Measurements from ENCODE around the gene NIM1K. TPM values are rescaled to one million over a fixed set of nuclear protein-coding genes. Genes with fewer than 3 reads are reported as not detected.
"Not testable (repeated sequence)": the region's sequence is repeated elsewhere in the genome, so short reads cannot be mapped to it uniquely, and the experiment has no call there.

The NIM1K gene
- polyA plus RNA-seq, 1 experiment, result 1.3 TPM

DNA sequence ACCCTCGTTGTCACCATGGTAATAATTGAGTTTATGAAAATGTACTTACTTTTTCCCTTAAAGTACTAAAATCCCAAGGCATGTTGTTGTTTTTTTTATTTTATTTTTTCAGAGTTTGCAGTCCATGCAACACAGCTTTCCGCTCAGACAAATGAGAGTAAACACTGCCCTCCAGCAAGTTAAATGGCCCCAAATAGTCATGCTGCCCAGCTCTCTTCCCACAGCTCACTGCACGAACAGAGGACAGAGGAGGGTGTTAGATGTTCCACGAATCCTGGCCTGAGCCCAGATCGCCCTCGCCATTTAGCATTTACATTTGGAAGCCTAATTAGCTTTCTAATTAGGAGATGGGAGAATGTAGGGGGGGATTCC lies 1.9 kb downstream of the NIM1K start:
- POLR2A ChIA-PET, result no interaction called here
- H3K36me3 ChIP-seq (ENCODE audit: control insufficient read depth, insufficient read depth, low read length), result no peaks in the 10 kb centered on the region
- H3K4me3 ChIP-seq (ENCODE audit: low read depth, low read length), result peak overlapping the region; percentile 43
- CTCF ChIA-PET, result interaction anchor here (1.1 to 2.1 kb wide), 2 partner anchors 8 to 196 kb away, joined by 3 to 6 read pairs; no protein-coding TSS in a partner anchor
- DNase-seq (ENCODE audit: low read depth), result no peak
- no peak for TF ChIP-seq CTCF (IDR thresholded peaks at IDR 0.05; ENCODE audit: insufficient read depth, low read depth, low read length)
- no peaks in the 10 kb centered on the region for H3K27me3 ChIP-seq (ENCODE audit: control insufficient read depth, insufficient read depth, low read length)

- POLR2A ChIA-PET, result no interaction called here
- Histone ChIP-seq H3K36me3 (ENCODE audit: control insufficient read depth, insufficient read depth, low read length) (no peaks in the 10 kb centered on the region), H3K27me3 (ENCODE audit: control insufficient read depth, insufficient read depth, low read length) (no peaks in the 10 kb centered on the region), H3K4me3 (ENCODE audit: low read depth, low read length) (no peak overlapping the region)
- TF ChIP-seq CTCF (IDR thresholded peaks at IDR 0.05; ENCODE audit: insufficient read depth, low read depth, low read length), result no peak
- no peak for DNase-seq (ENCODE audit: low read depth)
- CTCF ChIA-PET, result no interaction called here
Observed at GRCh38 chr5:43195670-43196265, 3.7 kb downstream of the NIM1K start.

GRCh38 chr5:43197535-43197934 lies 5.5 kb downstream of the NIM1K start:
- no peak for TF ChIP-seq CTCF (IDR thresholded peaks at IDR 0.05; ENCODE audit: insufficient read depth, low read depth, low read length)
- POLR2A ChIA-PET, result no interaction called here
- no peaks in the 10 kb centered on the region for H3K27me3 ChIP-seq (ENCODE audit: control insufficient read depth, insufficient read depth, low read length)
- H3K36me3 ChIP-seq (ENCODE audit: control insufficient read depth, insufficient read depth, low read length), result no peaks in the 10 kb centered on the region
- DNase-seq (ENCODE audit: low read depth), result no peak
- CTCF ChIA-PET, result interaction anchor here (1.1 to 1.3 kb wide), 2 partner anchors 10 to 109 kb away, joined by 3 to 7 read pairs; no protein-coding TSS in a partner anchor
- no peak overlapping the region for H3K4me3 ChIP-seq (ENCODE audit: low read depth, low read length)

GRCh38 chr5:43201442-43201841 lies 9.4 kb downstream of the NIM1K start:
- not testable (repeated sequence) for H3K27me3 ChIP-seq (ENCODE audit: control insufficient read depth, insufficient read depth, low read length); H3K4me3 ChIP-seq (ENCODE audit: low read depth, low read length); DNase-seq (ENCODE audit: low read depth); H3K36me3 ChIP-seq (ENCODE audit: control insufficient read depth, insufficient read depth, low read length)
- POLR2A ChIA-PET, result interaction anchor here (0.6 kb wide), 1 partner anchor 9 kb away, joined by 3 read pairs; the partner anchor contains the start of gene NIM1K
- CTCF ChIA-PET, result interaction anchor here (1.5 to 1.9 kb wide), 2 partner anchors 8 to 10 kb away, joined by 3 to 6 read pairs; no protein-coding TSS in a partner anchor

DNA sequence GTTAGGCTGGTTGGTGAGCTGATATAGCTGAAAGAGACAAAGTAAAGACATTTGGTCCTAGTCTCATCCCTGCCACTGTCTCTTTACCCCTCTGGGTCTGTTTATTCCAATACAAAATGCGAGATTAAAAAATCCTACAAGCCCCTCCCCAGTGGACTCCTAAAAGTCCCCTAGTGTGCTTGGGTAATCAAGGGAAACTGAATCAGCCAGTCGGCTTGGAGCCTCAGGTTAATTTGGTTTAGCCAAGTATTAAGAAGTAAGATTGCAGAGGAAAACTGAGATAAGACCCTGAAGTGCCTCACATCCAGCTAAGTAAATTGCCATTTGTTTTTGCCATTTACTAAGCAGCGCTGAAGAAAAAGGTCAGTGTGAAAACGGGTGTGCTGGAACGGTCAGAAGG lies 10.4 kb downstream of the NIM1K start:
- DNase-seq (ENCODE audit: low read depth), result no peak
- H3K36me3 ChIP-seq (ENCODE audit: control insufficient read depth, insufficient read depth, low read length), result no peaks in the 10 kb centered on the region
- no peak overlapping the region for H3K4me3 ChIP-seq (ENCODE audit: low read depth, low read length)
- ChIA-PET POLR2A (no interaction called here), CTCF (interaction anchor here (1.5 to 1.9 kb wide), 3 partner anchors 9 to 187 kb away, joined by 3 to 6 read pairs (median 3); no protein-coding TSS in a partner anchor)
- no peak for TF ChIP-seq CTCF (IDR thresholded peaks at IDR 0.05; ENCODE audit: insufficient read depth, low read depth, low read length)
- H3K27me3 ChIP-seq (ENCODE audit: control insufficient read depth, insufficient read depth, low read length), result no peaks in the 10 kb centered on the region

DNA sequence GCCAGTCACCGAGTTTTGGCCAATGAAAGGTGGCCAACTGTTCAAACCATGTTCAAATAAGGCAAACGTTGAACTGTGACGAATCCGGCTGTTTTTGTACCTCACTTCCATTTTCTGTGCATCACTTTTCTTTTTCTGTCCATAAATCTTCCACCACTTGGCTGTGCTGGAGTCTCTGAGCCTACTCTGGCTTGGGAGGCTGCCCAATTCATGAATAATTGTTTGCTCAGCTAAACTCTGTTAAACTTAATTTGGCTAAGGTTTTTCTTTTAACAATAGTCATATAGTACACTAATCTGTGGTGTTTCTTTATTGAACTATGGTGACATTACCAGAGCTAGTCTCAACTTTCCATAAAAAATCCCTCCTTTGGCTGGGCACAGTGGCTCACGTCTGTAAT lies 11.3 kb downstream of the NIM1K start:
- Histone ChIP-seq H3K4me3 (ENCODE audit: low read depth, low read length) (no peak overlapping the region), H3K27me3 (ENCODE audit: control insufficient read depth, insufficient read depth, low read length) (no peaks in the 10 kb centered on the region), H3K36me3 (ENCODE audit: control insufficient read depth, insufficient read depth, low read length) (no peaks in the 10 kb centered on the region)
- TF ChIP-seq CTCF (IDR thresholded peaks at IDR 0.05; ENCODE audit: insufficient read depth, low read depth, low read length), result no peak
- DNase-seq (ENCODE audit: low read depth), result no peak
- ChIA-PET CTCF (interaction anchor here (1.0 to 1.9 kb wide), 2 partner anchors 10 to 97 kb away, joined by 3 to 6 read pairs; no protein-coding TSS in a partner anchor), POLR2A (no interaction called here)
